ENCODE measurements around the gene DNAAF1.

DNAAF1 gene

GRCh38 chr16:84166796-84167695 lies 21.9 kb downstream of the DNAAF1 start:
- Histone ChIP-seq H3K79me2 (ENCODE audit: insufficient read depth, low read length) (no peaks in the 10 kb centered on the region), H3K9ac (ENCODE audit: low read depth, low read length) (no peak overlapping the region), H3K4me2 (ENCODE audit: insufficient read depth, low read length) (no peak overlapping the region), H3K36me3 (ENCODE audit: insufficient read depth, low read length) (no peaks in the 10 kb centered on the region), H2AFZ (ENCODE audit: low read depth, low read length) (no peak overlapping the region), H3K4me3 (ENCODE audit: low read depth in 1 of 2, low read length in 2 of 2) (no peak overlapping the region), H3K27me3 (ENCODE audit: insufficient read depth, low read length, poor library complexity) (peaks cover 6% of the 10 kb centered on the region), H4K20me1 (ENCODE audit: insufficient read depth, low read length) (no peaks in the 10 kb centered on the region), H3K9me3 (ENCODE audit: insufficient read depth, low read length, severe bottlenecking) (no peaks in the 10 kb centered on the region), H3K4me1 (ENCODE audit: insufficient read depth, low read length) (no peaks in the 10 kb centered on the region), H3K27ac (ENCODE audit: low read length) (no peak overlapping the region)
- TF ChIP-seq EZH2 (IDR thresholded peaks at IDR 0.05; ENCODE audit: borderline replicate concordance, low read depth, low read length, severe bottlenecking), result no peak
- TF ChIP-seq CTCF (IDR thresholded peaks at IDR 0.05; ENCODE audit: borderline replicate concordance, extremely low read depth, low read length, poor library complexity, severe bottlenecking), result no peak
- DNase-seq (no peak), ATAC-seq (ENCODE audit: insufficient read depth, low read depth) (no peak)

GRCh38 chr16:84169765-84170310 lies 24.7 kb downstream of the DNAAF1 start:
- no peak overlapping the region for H3K27ac ChIP-seq (ENCODE audit: low read length)
- no peaks in the 10 kb centered on the region for H3K4me1 ChIP-seq (ENCODE audit: insufficient read depth, low read length)
- no peak overlapping the region for H3K4me2 ChIP-seq (ENCODE audit: insufficient read depth, low read length)
- no peak for TF ChIP-seq EZH2 (IDR thresholded peaks at IDR 0.05; ENCODE audit: borderline replicate concordance, low read depth, low read length, severe bottlenecking)
- no peak for TF ChIP-seq CTCF (IDR thresholded peaks at IDR 0.05; ENCODE audit: borderline replicate concordance, extremely low read depth, low read length, poor library complexity, severe bottlenecking)
- H3K27me3 ChIP-seq (ENCODE audit: insufficient read depth, low read length, poor library complexity), result peaks cover 2% of the 10 kb centered on the region
- no peak for DNase-seq
- H3K36me3 ChIP-seq (ENCODE audit: insufficient read depth, low read length), result no peaks in the 10 kb centered on the region
- H2AFZ ChIP-seq (ENCODE audit: low read depth, low read length), result no peak overlapping the region
- ATAC-seq (ENCODE audit: insufficient read depth, low read depth), result no peak
- no peaks in the 10 kb centered on the region for H3K9me3 ChIP-seq (ENCODE audit: insufficient read depth, low read length, severe bottlenecking)
- H3K79me2 ChIP-seq (ENCODE audit: insufficient read depth, low read length), result no peaks in the 10 kb centered on the region
- H4K20me1 ChIP-seq (ENCODE audit: insufficient read depth, low read length), result no peaks in the 10 kb centered on the region
- no peak overlapping the region for H3K4me3 ChIP-seq (ENCODE audit: low read depth in 1 of 2, low read length in 2 of 2)
- H3K9ac ChIP-seq (ENCODE audit: low read depth, low read length), result no peak overlapping the region

- TF ChIP-seq CTCF (IDR thresholded peaks at IDR 0.05; ENCODE audit: borderline replicate concordance, extremely low read depth, low read length, poor library complexity, severe bottlenecking) (no peak), EZH2 (IDR thresholded peaks at IDR 0.05; ENCODE audit: borderline replicate concordance, low read depth, low read length, severe bottlenecking) (no peak)
- ATAC-seq (ENCODE audit: insufficient read depth, low read depth), result no peak
- Histone ChIP-seq H3K9me3 (ENCODE audit: insufficient read depth, low read length, severe bottlenecking) (no peaks in the 10 kb centered on the region), H3K4me1 (ENCODE audit: insufficient read depth, low read length) (peaks cover 7% of the 10 kb centered on the region), H4K20me1 (ENCODE audit: insufficient read depth, low read length) (peaks cover 6% of the 10 kb centered on the region; the same call in 1 of the 2 replicates), H3K4me3 (ENCODE audit: low read depth in 1 of 2, low read length in 2 of 2) (no peak overlapping the region), H2AFZ (ENCODE audit: low read depth, low read length) (no peak overlapping the region), H3K79me2 (ENCODE audit: insufficient read depth, low read length) (no peaks in the 10 kb centered on the region), H3K36me3 (ENCODE audit: insufficient read depth, low read length) (peaks cover 19% of the 10 kb centered on the region), H3K27ac (ENCODE audit: low read length) (no peak overlapping the region), H3K9ac (ENCODE audit: low read depth, low read length) (no peak overlapping the region), H3K4me2 (ENCODE audit: insufficient read depth, low read length) (no peak overlapping the region), H3K27me3 (ENCODE audit: insufficient read depth, low read length, poor library complexity) (no peaks in the 10 kb centered on the region)
- no peak for DNase-seq
Measured at GRCh38 chr16:84174396-84174795, 29.3 kb downstream of the DNAAF1 start.
